ENCODE data around the gene GALNT10.

GRCh38 chr5:154321546-154321945 lies 131.0 kb downstream of the GALNT10 start:
- TF ChIP-seq CTCF (IDR thresholded peaks at IDR 0.05) (no peak), POLR2A (IDR thresholded peaks at IDR 0.05) (no peak)
